AG04450 (cell line): ENCODE measurements around the gene VPS4B. TPM values are rescaled to one million over a fixed set of nuclear protein-coding genes. Genes with fewer than 3 reads are reported as not detected.

Experiments used
- CTCF ChIA-PET: fragments of 300-600, 350-600 bp; formaldehyde crosslinking; extraction: SDS; loops from one replicate; lab custom pipeline; 2022; ENCODE audit warnings: antibody characterized with exemption, inconsistent platforms; lab: Charles Lee
- POLR2A ChIA-PET: fragments of 350-600 bp; formaldehyde crosslinking; extraction: SDS; loops from one replicate; lab custom pipeline; 2021; ENCODE audit warnings: antibody characterized with exemption, inconsistent platforms; lab: Yijun Ruan, JAX
- DNase-seq: peaks from one replicate; pipeline ENCODE4 v3.0.0-alpha.2; 2011; ENCODE audit warnings: low read depth, low spot score
- H3K27ac ChIP-seq: one replicate; pipeline ENCODE4 v1.5.1; 2012; ENCODE audit warnings: low read depth, low read length, control low read depth
- H3K27me3 ChIP-seq: one replicate; pipeline ENCODE4 v1.6.0; 2012; ENCODE audit warnings: low read length; ENCODE audit not compliant: control insufficient read depth, insufficient read depth
- H3K4me3 ChIP-seq: 2 replicates; pipeline ENCODE4 v1.5.1; 2011; ENCODE audit warnings: mild to moderate bottlenecking, low read depth, low read length, control low read depth
- H3K9me3 ChIP-seq: 2 replicates; pipeline ENCODE4 v1.5.1; 2012; ENCODE audit warnings: low read length; ENCODE audit not compliant: control insufficient read depth, insufficient read depth
- CTCF ChIP-seq: IDR thresholded peaks from 2 replicates; pipeline ENCODE4 v1.5.1; 2011; ENCODE audit warnings: low read depth, low read length, control low read depth, inconsistent platforms
- polyA plus RNA-seq: library from polyadenylated mRNA; depleted of rRNA; stranded (reverse); fragments of >200 nt; gene quantifications from 2 replicates; pipeline ENCODE4 v1.2.3, GENCODE V29; 2011

VPS4B gene
- polyA plus RNA-seq, 1 experiment = 34.3 TPM

GRCh38 chr18:63348508-63349136 is 73.7 kb downstream of the VPS4B start:
- Histone ChIP-seq H3K4me3 (no peak overlapping the region), H3K9me3 (no peaks in the 10 kb centered on the region), H3K27ac (no peak overlapping the region), H3K27me3 (no peaks in the 10 kb centered on the region)
- ChIA-PET CTCF (no interaction called here), POLR2A (no interaction called here)
- DNase-seq = no peak
- no peak for TF ChIP-seq CTCF

- H3K4me3 ChIP-seq = no peak overlapping the region
- no peak for TF ChIP-seq CTCF
- POLR2A ChIA-PET = no interaction called here
- CTCF ChIA-PET = no interaction called here
- no peaks in the 10 kb centered on the region for H3K9me3 ChIP-seq
- H3K27ac ChIP-seq = no peak overlapping the region
- no peak for DNase-seq
- H3K27me3 ChIP-seq = no peaks in the 10 kb centered on the region
Measured at GRCh38 chr18:63346480-63347183, 75.6 kb downstream of the VPS4B start.

- Histone ChIP-seq H3K4me3 (no peak overlapping the region), H3K27ac (no peak overlapping the region), H3K27me3 (no peaks in the 10 kb centered on the region), H3K9me3 (no peaks in the 10 kb centered on the region)
- ChIA-PET POLR2A (interaction anchor here (0.6 kb wide), 1 partner anchor 12 kb away, joined by 4 read pairs; no protein-coding TSS in a partner anchor), CTCF (no interaction called here)
- TF ChIP-seq CTCF = no peak
- no peak for DNase-seq
Measured at GRCh38 chr18:63346031-63346430, 76.2 kb downstream of the VPS4B start.

GRCh38 chr18:63344918-63345317 is 77.4 kb downstream of the VPS4B start:
- ChIA-PET CTCF (interaction anchor here (1.0 kb wide), 1 partner anchor 94 kb away, joined by 5 read pairs; no protein-coding TSS in a partner anchor), POLR2A (no interaction called here)
- no peak for TF ChIP-seq CTCF
- Histone ChIP-seq H3K9me3 (no peaks in the 10 kb centered on the region), H3K27me3 (no peaks in the 10 kb centered on the region), H3K27ac (no peak overlapping the region), H3K4me3 (no peak overlapping the region)
- no peak for DNase-seq

GRCh38 chr18:63344263-63344662 is 78.0 kb downstream of the VPS4B start:
- ChIA-PET POLR2A (no interaction called here), CTCF (interaction anchor here (1.0 kb wide), 1 partner anchor 95 kb away, joined by 5 read pairs; no protein-coding TSS in a partner anchor)
- H3K27me3 ChIP-seq = no peaks in the 10 kb centered on the region
- H3K4me3 ChIP-seq = no peak overlapping the region
- no peaks in the 10 kb centered on the region for H3K9me3 ChIP-seq
- no peak for TF ChIP-seq CTCF
- no peak overlapping the region for H3K27ac ChIP-seq
- no peak for DNase-seq
